Neural progenitor cell (in vitro differentiated cells): ENCODE data around the gene LRRC8E. TPM values are rescaled to one million over a fixed set of nuclear protein-coding genes. Genes with fewer than 3 reads are reported as not detected.

Source experiments
- DNase-seq: peaks from one replicate; pipeline ENCODE4 v3.0.0-alpha.2; 2016; ENCODE audit warnings: low spot score
- H2AFZ ChIP-seq: fragments of 200-600 bp; sonication (generic); replicated peaks from 2 replicates; pipeline ENCODE4 v1.6.1; 2016; ENCODE audit warnings: antibody characterized with exemption
- H3F3A ChIP-seq: fragments of 200-600 bp; sonication (generic); 2 replicates; pipeline ENCODE4 v1.6.1; 2016; ENCODE audit warnings: antibody characterized with exemption, low read depth
- H3K27ac ChIP-seq: fragments of 200-600 bp; sonication (generic); 2 replicates; pipeline ENCODE4 v1.5.1; 2016; ENCODE audit warnings: mild to moderate bottlenecking
- H3K27me3 ChIP-seq: fragments of 200-600 bp; sonication (generic); 2 replicates; pipeline ENCODE4 v1.6.1; 2016; ENCODE audit warnings: mild to moderate bottlenecking, moderate library complexity
- H3K36me3 ChIP-seq: fragments of 200-600 bp; sonication (generic); 2 replicates; pipeline ENCODE4 v1.5.1; 2016
- H3K4me1 ChIP-seq: fragments of 200-600 bp; sonication (generic); 2 replicates; pipeline ENCODE4 v1.6.1; 2016; ENCODE audit warnings: mixed run types
- H3K4me2 ChIP-seq: fragments of 200-600 bp; sonication (generic); 2 replicates; pipeline ENCODE4 v1.6.1; 2016
- H3K4me3 ChIP-seq: fragments of 200-600 bp; sonication (generic); 2 replicates; pipeline ENCODE4 v1.5.1; 2016
- H3K79me2 ChIP-seq: fragments of 200-600 bp; sonication (generic); 2 replicates; pipeline ENCODE4 v1.6.1; 2016; ENCODE audit warnings: low read depth
- H3K9ac ChIP-seq: fragments of 200-600 bp; sonication (generic); 2 replicates; pipeline ENCODE4 v1.6.1; 2016
- H3K9me3 ChIP-seq: fragments of 200-600 bp; sonication (generic); 2 replicates; pipeline ENCODE4 v1.5.1; 2016; ENCODE audit warnings: low read depth
- H4K20me1 ChIP-seq: fragments of 200-600 bp; sonication (generic); 2 replicates; pipeline ENCODE4 v1.6.1; 2016; ENCODE audit warnings: low read depth
- H3K27ac Mint-ChIP-seq: 3 replicates; pipeline ENCODE4 v1.8.0; 2021; ENCODE audit warnings: mixed read lengths
- H3K27me3 Mint-ChIP-seq: 2 replicates; pipeline ENCODE4 v1.8.0; 2022; ENCODE audit warnings: low read depth, mild to moderate bottlenecking, inconsistent platforms, moderate library complexity, mixed read lengths; ENCODE audit not compliant: insufficient read depth
- H3K36me3 Mint-ChIP-seq: 3 replicates; pipeline ENCODE4 v1.8.0; 2021; ENCODE audit warnings: mixed read lengths
- H3K4me1 Mint-ChIP-seq: 3 replicates; pipeline ENCODE4 v1.8.0; 2021; ENCODE audit warnings: mixed read lengths
- H3K4me3 Mint-ChIP-seq: 3 replicates; pipeline ENCODE4 v1.8.0; 2021; ENCODE audit warnings: mild to moderate bottlenecking, moderate library complexity, mixed read lengths
- H3K9me3 Mint-ChIP-seq: 3 replicates; pipeline ENCODE4 v1.8.0; 2020; ENCODE audit warnings: mixed read lengths
- EZH2 ChIP-seq: fragments of 200-600 bp; sonication (generic); IDR thresholded peaks from 2 replicates; pipeline ENCODE4 v1.6.1; 2017; ENCODE audit warnings: antibody characterized with exemption, mild to moderate bottlenecking, moderate library complexity
- EZH2phosphoT487 ChIP-seq: fragments of 200-600 bp; sonication (generic); IDR thresholded peaks from 2 replicates; pipeline ENCODE4 v1.6.1; 2017; ENCODE audit warnings: antibody characterized with exemption
- total RNA-seq: library from RNA; depleted of rRNA; stranded (reverse); fragments of >200 nt; gene quantifications from 2 replicates; pipeline ENCODE4 v1.2.3, GENCODE V29; 2015; ENCODE audit warnings: low replicate concordance
- TF ChIP-seq, protein P1 (sequence below): fragments of 200-600 bp; sonication (generic); IDR thresholded peaks from 2 replicates; pipeline ENCODE4 v1.5.1; 2017; ENCODE audit warnings: antibody characterized with exemption, mild to moderate bottlenecking

LRRC8E gene
- total RNA-seq, 1 donor from 2014 or later = 1.2 TPM

DNA sequence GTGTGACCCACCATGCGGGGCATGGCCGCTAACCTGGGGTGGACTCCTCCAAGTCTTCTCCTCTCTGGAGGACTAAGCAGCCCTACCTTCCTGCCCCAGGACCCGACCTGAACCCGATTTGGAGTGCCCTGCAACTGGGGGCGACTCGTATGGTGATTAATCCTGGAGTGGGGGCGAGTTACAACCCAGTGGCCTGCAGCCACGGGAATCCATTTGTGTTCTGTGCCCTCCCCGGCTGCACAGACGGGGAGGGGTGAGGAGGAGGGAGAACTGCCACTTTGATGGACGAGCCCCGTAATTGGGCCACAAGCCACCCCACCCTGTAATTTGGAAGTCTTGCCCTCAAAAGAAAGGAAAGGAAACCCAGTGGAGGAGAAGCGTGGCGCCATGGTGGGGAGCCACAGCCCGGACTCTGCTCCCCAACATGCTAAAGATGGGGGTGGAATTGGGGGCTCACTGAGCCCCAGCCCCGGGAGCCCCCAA, 32.2 kb upstream of the LRRC8E start:
- H3K4me1 ChIP-seq = peaks cover 6% of the 10 kb centered on the region
- H4K20me1 ChIP-seq = peaks cover 21% of the 10 kb centered on the region
- Mint-ChIP-seq H3K27me3 (peaks cover 18% of the 10 kb centered on the region), H3K36me3 (no peaks in the 10 kb centered on the region), H3K4me1 (peaks cover 13% of the 10 kb centered on the region), H3K27ac (no peak overlapping the region), H3K4me3 (no peak overlapping the region), H3K9me3 (no peaks in the 10 kb centered on the region)
- no peak for DNase-seq
- TF ChIP-seq EZH2 (no peak), EZH2phosphoT487 (no peak)
- TF ChIP-seq, protein P1, sequence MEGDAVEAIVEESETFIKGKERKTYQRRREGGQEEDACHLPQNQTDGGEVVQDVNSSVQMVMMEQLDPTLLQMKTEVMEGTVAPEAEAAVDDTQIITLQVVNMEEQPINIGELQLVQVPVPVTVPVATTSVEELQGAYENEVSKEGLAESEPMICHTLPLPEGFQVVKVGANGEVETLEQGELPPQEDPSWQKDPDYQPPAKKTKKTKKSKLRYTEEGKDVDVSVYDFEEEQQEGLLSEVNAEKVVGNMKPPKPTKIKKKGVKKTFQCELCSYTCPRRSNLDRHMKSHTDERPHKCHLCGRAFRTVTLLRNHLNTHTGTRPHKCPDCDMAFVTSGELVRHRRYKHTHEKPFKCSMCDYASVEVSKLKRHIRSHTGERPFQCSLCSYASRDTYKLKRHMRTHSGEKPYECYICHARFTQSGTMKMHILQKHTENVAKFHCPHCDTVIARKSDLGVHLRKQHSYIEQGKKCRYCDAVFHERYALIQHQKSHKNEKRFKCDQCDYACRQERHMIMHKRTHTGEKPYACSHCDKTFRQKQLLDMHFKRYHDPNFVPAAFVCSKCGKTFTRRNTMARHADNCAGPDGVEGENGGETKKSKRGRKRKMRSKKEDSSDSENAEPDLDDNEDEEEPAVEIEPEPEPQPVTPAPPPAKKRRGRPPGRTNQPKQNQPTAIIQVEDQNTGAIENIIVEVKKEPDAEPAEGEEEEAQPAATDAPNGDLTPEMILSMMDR = no peak
- H3K36me3 ChIP-seq = no peaks in the 10 kb centered on the region
- no peaks in the 10 kb centered on the region for H3K79me2 ChIP-seq
- no peak overlapping the region for H3K4me3 ChIP-seq
- no peak overlapping the region for H3K9ac ChIP-seq
- H3K4me2 ChIP-seq = no peak overlapping the region
- no peak overlapping the region for H2AFZ ChIP-seq
- H3F3A ChIP-seq = peaks cover 12% of the 10 kb centered on the region
- no peaks in the 10 kb centered on the region for H3K9me3 ChIP-seq
- H3K27me3 ChIP-seq = peaks cover 65% of the 10 kb centered on the region
- H3K27ac ChIP-seq = no peak overlapping the region

DNA sequence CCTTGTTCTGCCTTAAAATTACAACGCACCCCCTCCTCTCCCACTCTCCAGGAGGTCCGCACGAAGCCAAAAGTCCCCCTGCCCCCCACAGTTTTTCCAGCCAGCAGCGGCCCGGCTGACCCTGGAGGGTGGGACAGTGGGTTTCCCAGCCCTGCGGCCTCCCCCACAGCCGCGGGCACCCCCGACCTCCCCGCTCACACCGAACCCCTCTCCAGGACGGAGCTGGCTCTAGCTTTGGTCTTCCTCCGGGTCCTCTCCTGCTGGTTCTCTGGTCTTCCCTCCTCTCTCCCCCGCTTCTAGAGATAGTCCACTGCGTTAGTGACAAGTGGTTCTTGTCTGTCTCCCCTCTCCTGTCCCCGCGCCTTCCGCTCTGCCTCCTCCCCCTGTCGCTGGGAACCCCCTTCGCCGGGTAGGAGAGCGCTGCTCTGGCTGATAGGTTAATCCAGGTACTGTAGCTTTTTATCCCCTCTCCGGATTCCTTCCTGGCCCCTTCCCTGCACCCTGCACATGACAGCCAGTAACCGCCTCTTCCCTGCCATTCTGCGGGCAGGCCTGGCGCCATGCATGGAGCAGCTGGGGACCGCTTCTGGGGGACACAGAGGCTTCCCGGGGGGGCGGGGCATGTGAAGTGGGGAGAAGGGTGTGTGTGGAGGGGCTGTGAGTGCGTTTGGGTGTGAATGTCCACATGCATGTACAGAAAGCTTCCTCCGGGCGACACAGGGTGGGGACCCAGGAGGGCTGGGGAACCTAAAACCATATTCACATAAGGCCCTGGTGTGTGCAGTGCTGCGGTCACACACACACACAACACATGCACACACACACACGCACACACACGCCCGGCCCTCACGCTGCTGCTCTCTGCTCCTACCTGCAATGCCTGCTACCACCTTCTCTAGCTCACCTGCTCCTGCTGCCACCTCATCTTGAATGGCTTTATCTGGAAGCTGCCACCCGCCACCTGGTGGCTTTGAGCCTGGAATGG, 31.3 kb upstream of the LRRC8E start:
- Mint-ChIP-seq H3K4me1 (peaks cover 13% of the 10 kb centered on the region), H3K27me3 (peaks cover 22% of the 10 kb centered on the region), H3K36me3 (no peaks in the 10 kb centered on the region), H3K27ac (no peak overlapping the region), H3K4me3 (no peak overlapping the region), H3K9me3 (no peaks in the 10 kb centered on the region)
- H3K9ac ChIP-seq = no peak overlapping the region
- H3K79me2 ChIP-seq = no peaks in the 10 kb centered on the region
- peaks cover 10% of the 10 kb centered on the region for H3K4me1 ChIP-seq
- no peak overlapping the region for H3K4me3 ChIP-seq
- H3K27me3 ChIP-seq = peaks cover 73% of the 10 kb centered on the region
- peaks cover 29% of the 10 kb centered on the region for H4K20me1 ChIP-seq
- peaks cover 20% of the 10 kb centered on the region for H3F3A ChIP-seq
- TF ChIP-seq EZH2 = no peak
- TF ChIP-seq, protein P1 = no peak
- TF ChIP-seq EZH2phosphoT487 = no peak
- H3K27ac ChIP-seq = no peak overlapping the region
- H2AFZ ChIP-seq = no peak overlapping the region
- no peaks in the 10 kb centered on the region for H3K36me3 ChIP-seq
- DNase-seq = no peak
- no peak overlapping the region for H3K4me2 ChIP-seq
- H3K9me3 ChIP-seq = no peaks in the 10 kb centered on the region

GRCh38 chr19:7857727-7858108, 30.6 kb upstream of the LRRC8E start:
- Histone ChIP-seq H4K20me1 (peaks cover 31% of the 10 kb centered on the region), H3K4me2 (peak overlapping the region; percentile 77), H3K9ac (no peak overlapping the region), H3K27me3 (peaks cover 78% of the 10 kb centered on the region), H3K79me2 (no peaks in the 10 kb centered on the region), H2AFZ (peak overlapping the region; percentile 51), H3K4me3 (peak overlapping the region; percentile 47), H3K4me1 (peaks cover 12% of the 10 kb centered on the region), H3F3A (peaks cover 23% of the 10 kb centered on the region), H3K27ac (no peak overlapping the region), H3K36me3 (no peaks in the 10 kb centered on the region), H3K9me3 (no peaks in the 10 kb centered on the region)
- TF ChIP-seq EZH2 (peak; percentile 18), EZH2phosphoT487 (no peak)
- TF ChIP-seq, protein P1 = no peak
- Mint-ChIP-seq H3K27me3 (peaks cover 24% of the 10 kb centered on the region), H3K4me3 (no peak overlapping the region), H3K9me3 (no peaks in the 10 kb centered on the region), H3K4me1 (peaks cover 10% of the 10 kb centered on the region), H3K36me3 (no peaks in the 10 kb centered on the region), H3K27ac (no peak overlapping the region)
- no peak for DNase-seq
